Right ventricle myocardium superior (tissue), 1 donor: Measurements from ENCODE around the gene SRGN. TPM values are rescaled to one million over a fixed set of nuclear protein-coding genes. Genes with fewer than 3 reads are reported as not detected.
A peak's percentile ranks its signal among the peaks of the same experiment; 100 is the strongest.
"Not testable (repeated sequence)": the region's sequence is repeated elsewhere in the genome, so short reads cannot be mapped to it uniquely, and the experiment has no call there.

Experiments used
- ATAC-seq: fragments of 200-7000 bp; cut with Tn5 transposase; one replicate; pipeline ENCODE4 v1.9.1; 2020; ENCODE audit warnings: mild to moderate bottlenecking; ENCODE audit not compliant: poor library complexity
- DNase-seq: peaks from one replicate; pipeline ENCODE4 v3.0.0-alpha.2; 2020
- intact Hi-C: fragments of 100-400 bp; cut with DNase I; formaldehyde crosslinking; loops from one replicate; pipeline ENCODE4 v1.11.2; 2022
- total RNA-seq: library from RNA; stranded (reverse); fragmentation: NEBNext Ultra II Directional; extraction: Animal tissue kit (Norgen Biotek cat#: 25700); gene quantifications from one replicate; pipeline ENCODE4 v1.2.1, GENCODE V29; 2021
- donor health status: DM: no; HTN: yes; CAD: no; lungs with severe emphysema.

SRGN gene
- total RNA-seq, 1 donor from 2014 or later: 37.5 TPM

DNA sequence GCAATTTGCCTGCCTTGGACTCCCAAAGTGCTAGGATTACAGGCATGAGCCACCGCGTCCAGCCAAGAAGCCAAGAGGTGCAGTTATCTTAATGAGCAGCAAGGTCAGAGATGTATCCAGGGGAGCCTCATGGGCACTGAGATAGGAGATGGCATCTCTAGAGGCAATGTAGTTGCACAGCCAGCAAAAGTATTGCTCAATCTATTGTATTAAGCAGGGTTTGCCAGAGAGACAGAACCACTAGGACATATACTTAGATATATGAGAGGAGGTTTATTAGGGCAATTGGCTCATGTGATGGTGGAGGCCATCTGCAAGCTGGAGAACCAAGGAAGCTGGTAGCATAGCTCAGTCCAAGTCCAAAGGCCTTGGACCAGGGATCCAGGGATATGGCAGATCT lies 19.8 kb downstream of the SRGN start:
- DNase-seq (no peak), ATAC-seq (no peak)
- intact Hi-C loops: no loop called here

DNA sequence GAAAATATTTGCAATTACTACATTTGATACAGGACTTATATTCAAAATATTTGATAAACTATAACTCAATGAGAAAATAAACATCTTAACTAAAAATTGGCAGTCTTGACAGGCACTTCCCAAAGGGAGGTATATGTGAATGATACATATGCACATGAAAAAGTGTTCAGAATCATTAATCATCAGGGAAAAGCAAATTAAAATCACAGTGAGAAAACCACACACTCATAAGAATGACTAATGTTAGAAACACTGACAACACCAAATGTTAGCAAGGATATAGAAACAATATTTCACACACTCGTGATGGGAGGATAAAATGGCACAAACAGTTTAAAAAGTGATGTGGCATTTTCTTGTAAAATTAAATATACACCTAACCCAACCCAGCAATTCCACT lies 32.0 kb downstream of the SRGN start:
- intact Hi-C loops: no loop called here
- DNase-seq: no peak
- no peak for ATAC-seq

DNA sequence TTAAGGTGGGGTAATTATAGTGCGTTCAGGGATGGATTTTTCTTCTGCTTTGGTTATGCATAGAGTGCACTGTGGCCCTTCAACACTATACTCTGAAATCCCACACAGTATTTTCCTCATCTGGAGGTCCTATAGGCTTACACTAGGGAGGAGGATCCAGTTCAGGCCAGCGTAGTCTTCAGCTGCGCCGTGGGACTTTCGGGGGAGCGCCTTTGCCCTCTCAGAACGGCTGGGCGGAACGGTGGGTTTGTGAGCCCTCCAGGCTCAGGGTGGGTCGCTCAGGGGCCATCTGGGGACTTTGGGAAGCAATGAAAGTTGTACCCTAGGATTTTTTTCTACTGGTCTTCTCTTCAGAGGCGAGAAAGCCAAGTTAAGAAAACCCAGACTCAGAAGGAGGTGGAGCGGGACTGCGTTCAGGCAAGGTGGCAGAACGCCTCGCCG lies 35.4 kb downstream of the SRGN start:
- DNase-seq (no peak), ATAC-seq (peak; percentile 53)
- intact Hi-C loops: no loop called here

DNA sequence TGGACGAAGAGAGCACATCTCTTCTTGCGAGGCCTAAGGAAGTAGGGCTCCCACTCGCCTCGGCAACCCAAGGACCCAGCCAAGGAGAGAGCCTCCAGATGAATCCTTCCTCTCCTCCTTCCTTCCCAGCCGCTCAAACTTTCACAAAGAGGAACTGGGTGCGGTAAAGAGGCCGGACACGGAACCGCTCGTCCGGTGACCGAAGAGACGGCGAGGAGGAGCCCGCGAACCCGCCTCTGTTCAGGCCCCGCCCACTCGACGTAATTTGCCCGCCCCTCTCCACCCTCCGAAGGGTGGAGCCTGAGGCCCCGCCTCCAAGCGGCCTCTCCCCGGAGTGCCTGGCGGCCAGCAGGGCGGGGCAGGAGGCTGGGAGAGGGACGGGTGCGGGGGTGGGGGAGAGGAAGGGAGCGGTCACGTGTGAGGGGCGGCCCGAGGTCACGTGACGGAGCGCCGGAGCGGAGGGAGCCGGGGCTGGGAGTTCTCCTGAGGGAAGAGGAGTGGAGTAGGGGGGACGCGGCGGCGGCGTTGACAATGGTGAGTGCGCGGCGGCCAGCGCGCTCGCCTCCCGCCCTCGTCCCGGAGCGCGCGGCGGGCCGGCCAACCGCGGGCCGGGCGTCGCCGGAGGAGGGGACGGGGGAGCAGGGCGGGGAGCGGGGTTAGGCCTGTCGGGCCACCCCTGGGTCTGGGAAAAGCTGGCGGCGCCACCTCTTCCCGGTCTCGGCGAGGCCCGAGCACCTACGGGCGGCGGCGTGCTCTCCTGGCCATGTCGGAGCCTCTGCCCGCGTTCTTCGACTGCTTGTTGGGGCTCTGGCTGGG lies 36.1 kb downstream of the SRGN start, which contains the start of gene VPS26A:
TSS of gene VPS26A (plus strand) at position 432 of the 816 bp plus-strand sequence. CDS start at position 532, 100 bp downstream.
- intact Hi-C loops: no loop called here
- ATAC-seq (peak; percentile 99), DNase-seq (peak; percentile 99)

DNA sequence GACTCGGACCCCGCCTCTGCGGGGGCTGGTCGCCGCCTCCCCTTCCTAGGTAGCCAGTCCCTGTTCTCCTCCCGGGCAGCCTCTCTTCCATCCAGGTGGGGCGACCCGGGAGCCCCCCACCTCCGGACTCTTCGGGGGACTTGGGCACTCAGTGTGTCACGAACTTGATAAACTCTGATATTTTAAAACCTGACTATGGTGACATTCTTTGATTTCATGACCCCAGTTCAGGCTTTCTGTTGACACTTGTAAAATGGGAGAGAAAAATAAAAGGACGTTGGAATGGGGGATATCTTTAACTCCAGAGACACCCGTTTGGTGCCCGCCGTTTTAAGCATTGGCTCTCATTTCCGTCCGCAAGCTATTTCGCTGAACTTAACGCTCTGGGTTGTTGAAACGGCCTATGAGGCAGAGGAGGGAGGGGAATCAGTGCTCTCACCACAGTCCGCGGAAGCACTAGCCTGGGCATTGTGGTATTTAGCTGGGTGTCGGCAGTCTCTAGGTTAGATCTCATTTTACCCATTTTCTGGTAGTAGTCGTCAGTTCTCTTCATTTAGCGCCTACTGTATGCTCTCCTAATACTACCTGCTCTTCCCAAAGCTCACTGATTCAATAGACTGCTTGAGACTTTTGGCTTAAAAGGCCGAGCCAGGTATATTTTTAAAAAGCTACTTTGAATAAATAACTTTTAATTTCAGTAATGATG lies 36.8 kb downstream of the SRGN start:
- DNase-seq (peak; percentile 67), ATAC-seq (peak; percentile 24)
- intact Hi-C loops: no loop called here

DNA sequence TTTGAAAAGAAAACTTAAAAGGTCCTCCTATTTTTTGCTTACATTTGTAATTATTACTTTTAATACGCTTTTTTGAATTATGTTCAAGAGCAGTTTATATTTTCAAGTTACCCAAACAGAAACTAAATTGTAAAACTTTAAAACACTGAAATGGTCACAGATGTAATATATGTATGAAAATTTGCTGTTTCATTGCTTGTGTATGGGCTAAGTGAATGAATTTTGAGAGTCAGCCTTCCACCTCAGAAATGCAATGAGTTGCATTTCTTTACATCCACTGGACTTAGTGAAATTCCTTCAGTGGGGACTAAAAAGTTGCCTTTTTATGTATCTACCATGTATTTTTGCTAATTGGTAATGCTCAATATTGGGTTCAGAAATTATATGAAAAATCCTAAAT lies 37.7 kb downstream of the SRGN start:
- intact Hi-C loops: no loop called here
- DNase-seq: no peak
- no peak for ATAC-seq

DNA sequence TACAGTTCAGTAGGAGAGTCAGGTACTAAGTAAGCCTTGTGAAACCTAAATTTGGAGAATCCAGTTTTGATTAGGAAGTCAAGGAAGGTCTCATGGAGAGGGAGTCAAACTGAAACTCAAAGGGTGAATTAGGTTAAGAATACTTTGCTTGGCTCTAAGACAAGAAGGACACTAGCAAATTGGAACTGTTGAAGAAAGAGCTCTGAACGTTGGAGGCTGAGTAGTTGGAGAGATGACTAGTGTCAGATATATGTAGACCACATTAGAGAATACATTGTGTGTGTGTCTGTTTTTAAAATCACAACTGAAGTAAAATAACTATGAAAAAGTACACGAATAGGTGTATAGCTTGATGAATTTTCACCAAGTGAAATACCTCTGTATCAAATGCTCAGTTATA lies 42.3 kb downstream of the SRGN start:
- intact Hi-C loops: no loop called here
- peak; percentile 20 for ATAC-seq

DNA sequence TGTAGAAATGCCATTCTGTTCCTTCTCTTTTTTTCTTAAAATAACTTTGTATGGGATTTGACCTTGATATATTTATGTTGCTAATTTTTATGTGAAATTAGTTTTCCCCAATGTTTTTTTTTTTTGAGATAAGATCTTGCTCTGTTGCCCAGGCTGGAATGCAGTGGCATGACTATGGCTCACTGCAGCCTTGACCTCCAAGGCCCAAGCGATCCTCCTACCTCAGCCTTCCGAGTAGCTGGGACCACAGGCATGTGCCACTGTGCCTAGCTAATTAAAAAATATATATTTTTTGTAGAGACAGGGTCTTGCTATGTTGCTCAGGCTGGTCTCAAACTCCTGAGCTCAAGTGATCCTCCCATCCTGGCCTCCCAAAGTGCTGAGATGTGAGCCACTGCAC lies 52.1 kb downstream of the SRGN start:
- no peak for ATAC-seq

More for the DNA sequence above, 42.3 kb downstream of the SRGN start:
- DNase-seq: no peak

DNA sequence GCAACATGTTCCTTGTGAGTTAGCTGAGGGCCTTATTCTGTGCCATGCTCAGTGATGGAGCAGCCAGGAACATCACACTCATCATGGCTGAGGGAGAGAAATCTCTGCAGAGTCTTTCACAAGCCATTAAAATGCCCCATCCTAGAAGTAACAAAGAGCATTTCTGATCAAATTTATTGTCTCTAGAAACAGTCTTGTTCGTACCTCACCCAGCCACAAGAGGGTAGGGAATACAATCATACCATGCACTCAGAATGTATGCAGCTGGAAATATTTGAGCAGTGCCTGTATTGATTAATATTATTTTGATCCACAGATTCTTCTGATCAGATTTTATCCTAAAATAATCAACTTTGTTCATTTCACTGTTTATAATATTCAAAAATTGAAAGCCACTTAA lies 53.4 kb downstream of the SRGN start:
- intact Hi-C loops: no loop called here
- ATAC-seq (no peak), DNase-seq (no peak)

More for the DNA sequence above, 52.1 kb downstream of the SRGN start:
- DNase-seq: no peak
- intact Hi-C loops: no loop called here

DNA sequence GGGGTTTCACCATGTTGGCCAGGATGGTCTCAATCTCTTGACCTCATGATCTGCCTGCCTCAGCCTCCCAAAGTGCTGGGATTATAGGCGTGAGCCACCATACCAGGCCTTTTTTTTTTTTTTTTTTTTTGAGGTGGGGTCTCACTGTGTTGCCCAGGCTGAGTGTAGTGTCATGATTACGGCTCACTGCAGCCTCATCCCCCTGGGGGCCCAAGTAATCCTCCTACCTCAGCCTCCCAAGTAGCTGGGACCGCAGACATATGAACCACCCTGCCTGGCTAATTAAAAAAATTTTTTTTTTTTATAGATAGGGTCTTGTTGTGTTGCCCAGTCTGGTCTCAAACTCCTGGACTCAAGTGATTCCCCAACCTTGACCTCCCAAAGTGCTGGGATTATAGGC lies 54.2 kb downstream of the SRGN start:
- intact Hi-C loops, ATAC-seq: not testable (repeated sequence)

DNA sequence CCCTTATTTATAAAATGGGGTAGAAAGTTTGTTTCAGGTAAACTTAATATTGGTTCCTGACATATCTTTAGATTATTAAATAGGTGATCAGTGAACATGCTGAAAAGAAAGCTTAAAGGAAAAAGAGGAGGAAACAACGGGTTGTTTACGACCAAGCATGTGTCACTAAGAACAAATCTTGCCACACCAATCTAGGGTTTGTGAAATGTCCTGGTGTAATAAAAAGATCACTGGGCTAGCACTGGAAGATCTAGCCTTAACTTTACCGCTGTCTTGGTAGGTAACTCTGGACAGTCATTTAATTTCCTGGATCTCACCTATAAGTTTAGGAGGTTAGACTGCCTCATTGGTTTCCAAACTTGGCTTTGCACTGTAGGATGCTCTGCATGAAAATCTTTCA lies 55.1 kb downstream of the SRGN start:
- ATAC-seq: no peak
- no peak for DNase-seq
- intact Hi-C loops: no loop called here

More for the DNA sequence above, 54.2 kb downstream of the SRGN start:
- DNase-seq: not testable (repeated sequence)

DNA sequence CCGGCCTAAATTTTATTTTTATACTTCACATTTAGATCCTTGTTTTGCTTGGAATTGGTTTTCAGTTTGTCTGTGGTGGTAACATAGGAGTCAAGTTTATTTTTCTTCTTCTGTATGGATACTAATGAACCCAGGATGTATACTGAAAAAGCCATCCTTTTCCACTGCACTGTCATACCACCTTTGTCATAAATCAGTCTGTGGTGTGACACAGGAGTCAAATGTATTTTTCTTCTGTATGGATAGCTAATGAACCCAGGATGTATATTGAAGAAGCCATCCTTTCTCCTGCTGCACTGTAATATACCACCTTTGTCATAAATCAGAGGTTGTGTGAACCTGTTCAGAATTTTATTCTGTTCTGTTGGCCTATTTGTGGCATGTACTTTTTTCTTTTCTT lies 57.4 kb downstream of the SRGN start:
- intact Hi-C loops: no loop called here
- DNase-seq (no peak), ATAC-seq (no peak)

DNA sequence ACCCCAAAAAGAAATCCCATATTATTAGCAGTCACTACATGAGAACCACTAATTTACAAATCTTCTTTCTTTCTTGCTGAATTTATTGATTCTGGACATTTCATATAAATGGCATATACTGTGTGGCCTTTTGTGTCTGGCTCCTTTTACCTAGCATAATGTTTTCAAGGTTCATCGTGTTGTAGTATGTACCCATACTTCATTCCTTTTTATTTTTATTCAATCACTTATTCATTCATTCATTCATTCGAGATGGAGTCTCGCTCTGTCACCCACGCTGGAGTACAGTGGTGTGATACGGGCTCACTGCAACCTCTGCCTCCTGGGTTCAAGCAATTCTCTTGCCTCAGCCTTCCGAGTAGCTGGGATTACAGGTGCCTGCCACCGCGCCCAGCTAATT lies 58.0 kb downstream of the SRGN start:
- DNase-seq: no peak
- intact Hi-C loops: no loop called here
- no peak for ATAC-seq

DNA sequence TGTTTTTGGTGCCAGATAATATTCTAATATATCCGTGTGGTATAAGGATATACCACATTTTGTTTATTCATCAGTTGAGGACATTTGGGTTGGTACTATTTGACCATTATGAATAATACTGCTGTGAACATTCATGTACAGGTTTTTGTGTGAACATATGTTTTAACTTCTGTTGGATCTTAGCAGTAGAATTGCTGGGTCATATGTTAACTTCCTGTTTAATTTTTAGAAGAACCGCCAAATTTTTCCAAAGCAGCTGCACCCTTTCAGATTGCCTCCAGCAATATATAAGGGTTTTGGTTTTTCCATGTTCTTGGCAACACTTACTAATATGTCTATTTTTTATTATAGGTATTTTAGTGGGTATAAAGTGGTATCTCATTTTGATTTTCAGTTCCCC lies 58.9 kb downstream of the SRGN start:
- no peak for ATAC-seq
- intact Hi-C loops: no loop called here
- no peak for DNase-seq

DNA sequence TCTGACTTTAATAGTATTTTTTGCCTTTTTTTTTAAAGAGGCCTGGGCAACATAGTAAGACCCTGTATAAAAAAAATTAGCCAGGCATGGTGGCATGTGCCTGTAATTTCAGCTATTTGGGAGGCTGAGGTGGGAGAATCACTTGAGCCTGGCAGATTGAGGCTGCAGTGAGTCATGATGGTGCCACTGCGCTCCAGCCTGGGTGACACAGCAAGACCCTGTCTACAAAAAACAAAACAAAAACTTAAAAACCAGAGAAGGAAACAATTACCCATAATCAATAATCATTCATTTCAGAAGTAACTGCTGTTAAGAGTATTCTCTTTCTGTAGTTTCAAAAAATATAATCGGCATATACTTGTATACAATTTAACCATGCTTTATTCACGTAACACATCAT lies 64.1 kb downstream of the SRGN start:
- ATAC-seq (no peak), DNase-seq (no peak)
- intact Hi-C loops: no loop called here

DNA sequence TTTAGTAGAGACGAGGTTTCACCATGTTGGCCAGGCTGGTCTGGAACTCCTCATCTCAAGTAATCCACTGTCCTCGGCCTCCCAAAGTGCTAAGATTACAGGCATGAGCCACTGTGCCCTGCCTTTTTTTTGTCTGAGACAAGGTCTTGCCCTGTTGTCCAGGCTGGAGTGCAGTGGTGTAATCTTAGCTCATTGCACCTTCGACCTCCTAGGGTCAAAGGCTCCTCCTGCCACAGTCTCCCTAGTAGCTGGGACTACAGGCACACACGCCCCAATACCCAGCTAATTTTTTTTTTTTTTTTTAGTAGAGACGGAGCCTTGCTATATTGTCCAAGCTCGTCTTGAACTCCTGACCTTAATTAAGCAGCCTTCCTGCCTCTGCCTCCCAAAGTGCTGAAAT lies 65.3 kb downstream of the SRGN start:
- DNase-seq (no peak), ATAC-seq (no peak)
- intact Hi-C loops: no loop called here
